ENCODE results near the gene SPAG17. TPM values are rescaled to one million over a fixed set of nuclear protein-coding genes. Genes with fewer than 3 reads are reported as not detected.

Gene SPAG17
- polyA plus RNA-seq, 6 donors from 2014 or later = not detected

- H3K27me3 Mint-ChIP-seq = peaks cover 0 to 7% (median 0%) of the 10 kb centered on the region in 3 donors
- no peaks in the 10 kb centered on the region for H3K36me3 Mint-ChIP-seq
- H3K4me3 Mint-ChIP-seq = no peak overlapping the region
- no peak for DNase-seq
- peaks cover 0 to 2% (median 0%) of the 10 kb centered on the region in 7 donors for H3K9me3 Mint-ChIP-seq
- no peak overlapping the region for H3K27ac Mint-ChIP-seq
- no peaks in the 10 kb centered on the region for H3K4me1 Mint-ChIP-seq
- ATAC-seq (ENCODE audit: low read depth in 2 of 2) = no peak
Measured at GRCh38 chr1:118073648-118074435, 111.2 kb downstream of the SPAG17 start.

- no peak overlapping the region for H3K4me3 Mint-ChIP-seq
- no peaks in the 10 kb centered on the region for H3K9me3 Mint-ChIP-seq
- H3K27ac Mint-ChIP-seq = no peak overlapping the region
- DNase-seq = no peak
- no peaks in the 10 kb centered on the region for H3K36me3 Mint-ChIP-seq
- H3K27me3 Mint-ChIP-seq = no peaks in the 10 kb centered on the region
- no peak for ATAC-seq (ENCODE audit: low read depth in 2 of 2)
- no peaks in the 10 kb centered on the region for H3K4me1 Mint-ChIP-seq
Measured at GRCh38 chr1:118049981-118050380, 135.0 kb downstream of the SPAG17 start.

GRCh38 chr1:118047650-118048224 is 137.3 kb downstream of the SPAG17 start:
- Mint-ChIP-seq H3K9me3 (peaks cover 0 to 1% (median 0%) of the 10 kb centered on the region in 7 donors), H3K27me3 (no peaks in the 10 kb centered on the region), H3K36me3 (no peaks in the 10 kb centered on the region), H3K27ac (no peak overlapping the region), H3K4me3 (no peak overlapping the region), H3K4me1 (no peaks in the 10 kb centered on the region)
- no peak for DNase-seq
- no peak for ATAC-seq (ENCODE audit: low read depth in 2 of 2)

- no peak for DNase-seq
- no peak overlapping the region for H3K27ac Mint-ChIP-seq
- no peaks in the 10 kb centered on the region for H3K27me3 Mint-ChIP-seq
- H3K4me3 Mint-ChIP-seq = no peak overlapping the region
- H3K4me1 Mint-ChIP-seq = no peaks in the 10 kb centered on the region
- H3K36me3 Mint-ChIP-seq = no peaks in the 10 kb centered on the region
- ATAC-seq (ENCODE audit: low read depth in 2 of 2) = no peak
- peaks cover 0 to 1% (median 0%) of the 10 kb centered on the region in 7 donors for H3K9me3 Mint-ChIP-seq
Measured at GRCh38 chr1:118047006-118047649, 137.9 kb downstream of the SPAG17 start.

DNA sequence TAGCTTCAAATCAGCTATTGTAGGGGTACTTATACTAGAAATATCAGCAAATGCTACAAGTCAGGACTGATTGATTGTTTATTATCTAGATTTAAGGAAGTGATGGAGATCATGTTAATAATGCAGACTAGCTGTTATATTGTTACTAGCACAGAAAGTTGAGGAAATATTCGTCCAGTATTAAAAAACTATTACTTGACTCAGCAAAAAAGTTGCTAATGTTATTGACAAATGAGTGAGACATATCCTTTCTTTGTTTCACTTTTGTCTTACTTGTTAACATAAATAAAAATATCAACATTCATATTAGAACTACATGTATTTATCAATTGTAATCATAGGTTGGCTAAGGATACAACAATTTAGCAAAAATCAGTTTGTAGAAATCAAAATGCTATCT is 141.4 kb downstream of the SPAG17 start:
- no peak for ATAC-seq (ENCODE audit: low read depth in 2 of 2)
- no peak overlapping the region for H3K4me3 Mint-ChIP-seq
- H3K9me3 Mint-ChIP-seq = peaks cover 0 to 1% (median 0%) of the 10 kb centered on the region in 7 donors
- H3K36me3 Mint-ChIP-seq = no peaks in the 10 kb centered on the region
- DNase-seq = no peak
- H3K27ac Mint-ChIP-seq = no peak overlapping the region
- no peaks in the 10 kb centered on the region for H3K27me3 Mint-ChIP-seq
- H3K4me1 Mint-ChIP-seq = no peaks in the 10 kb centered on the region

- Mint-ChIP-seq H3K36me3 (no peaks in the 10 kb centered on the region), H3K4me3 (no peak overlapping the region), H3K27ac (no peak overlapping the region), H3K27me3 (no peaks in the 10 kb centered on the region), H3K9me3 (peaks cover 0 to 1% (median 0%) of the 10 kb centered on the region in 7 donors), H3K4me1 (no peaks in the 10 kb centered on the region)
- ATAC-seq (ENCODE audit: low read depth in 2 of 2) = no peak
- no peak for DNase-seq
Measured at GRCh38 chr1:118042501-118042900, 142.5 kb downstream of the SPAG17 start.

DNA sequence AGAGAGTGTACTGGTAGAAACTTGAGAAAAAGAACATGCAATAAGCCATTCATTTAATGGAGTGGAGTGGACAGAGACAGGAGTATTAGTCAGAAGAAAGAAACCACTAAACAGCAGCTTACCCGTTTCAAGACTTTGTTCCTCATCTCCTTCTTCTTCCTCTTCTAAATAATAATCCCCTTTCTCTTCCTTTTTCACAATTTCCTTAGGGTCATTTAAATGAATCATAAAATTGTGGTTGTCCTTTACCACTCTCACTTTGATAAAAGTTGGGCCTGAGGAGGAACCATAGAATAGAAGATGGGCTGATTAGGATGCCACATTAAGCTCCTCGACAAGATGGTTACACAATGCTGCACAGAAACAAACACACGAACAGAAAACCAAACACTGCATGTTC is 145.9 kb downstream of the SPAG17 start:
- Mint-ChIP-seq H3K4me1 (no peaks in the 10 kb centered on the region), H3K36me3 (no peaks in the 10 kb centered on the region)
- ATAC-seq (ENCODE audit: low read depth in 2 of 2) = no peak

DNA sequence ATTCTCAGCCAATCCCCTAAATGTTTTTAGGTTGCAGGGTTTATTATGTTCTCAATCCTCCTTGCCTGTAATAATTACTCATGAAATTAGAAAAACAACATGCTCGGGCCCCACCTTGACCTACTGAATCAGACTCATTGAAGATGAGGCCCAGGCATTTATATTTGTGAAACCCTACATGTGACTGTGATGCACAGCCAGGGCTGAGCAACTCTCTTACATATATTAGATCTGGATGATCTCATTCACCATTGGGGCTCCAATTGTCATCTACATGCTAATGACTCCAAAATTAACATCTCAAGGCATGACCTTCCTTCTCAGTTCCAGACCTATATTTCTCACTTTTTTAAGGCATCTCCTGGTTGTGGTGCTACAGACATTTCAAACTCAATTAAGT is 152.1 kb downstream of the SPAG17 start:
- DNase-seq = no peak
- ATAC-seq (ENCODE audit: low read depth in 2 of 2) = no peak
- Mint-ChIP-seq H3K4me1 (no peaks in the 10 kb centered on the region), H3K9me3 (peaks cover 0 to 9% (median 0%) of the 10 kb centered on the region in 7 donors), H3K27ac (no peak overlapping the region), H3K36me3 (no peaks in the 10 kb centered on the region), H3K4me3 (no peak overlapping the region), H3K27me3 (peaks cover 13 to 18% (median 14%) of the 10 kb centered on the region in 3 donors)

More for the DNA sequence above, 145.9 kb downstream of the SPAG17 start:
- H3K4me3 Mint-ChIP-seq = no peak overlapping the region
- DNase-seq = no peak
- H3K27ac Mint-ChIP-seq = no peak overlapping the region
- H3K9me3 Mint-ChIP-seq = peaks cover 0 to 2% (median 0%) of the 10 kb centered on the region in 7 donors
- no peaks in the 10 kb centered on the region for H3K27me3 Mint-ChIP-seq

- DNase-seq (no peak), ATAC-seq (ENCODE audit: low read depth in 2 of 2) (no peak)
- no peak overlapping the region for H3K4me3 Mint-ChIP-seq
- no peaks in the 10 kb centered on the region for H3K4me1 Mint-ChIP-seq
- H3K27me3 Mint-ChIP-seq = peaks cover 19 to 21% (median 20%) of the 10 kb centered on the region in 3 donors
- no peaks in the 10 kb centered on the region for H3K36me3 Mint-ChIP-seq
- peaks cover 0 to 9% (median 0%) of the 10 kb centered on the region in 7 donors for H3K9me3 Mint-ChIP-seq
- no peak overlapping the region for H3K27ac Mint-ChIP-seq
Measured at GRCh38 chr1:118028267-118028666, 156.8 kb downstream of the SPAG17 start.

GRCh38 chr1:118023199-118023598 is 161.8 kb downstream of the SPAG17 start:
- H3K4me1 Mint-ChIP-seq = no peaks in the 10 kb centered on the region
- no peak overlapping the region for H3K4me3 Mint-ChIP-seq
- H3K36me3 Mint-ChIP-seq = no peaks in the 10 kb centered on the region
- peaks cover 10 to 16% (median 13%) of the 10 kb centered on the region in 3 donors for H3K27me3 Mint-ChIP-seq
- H3K27ac Mint-ChIP-seq = no peak overlapping the region
- ATAC-seq (ENCODE audit: low read depth in 2 of 2) (no peak), DNase-seq (no peak)
- H3K9me3 Mint-ChIP-seq = no peaks in the 10 kb centered on the region

DNA sequence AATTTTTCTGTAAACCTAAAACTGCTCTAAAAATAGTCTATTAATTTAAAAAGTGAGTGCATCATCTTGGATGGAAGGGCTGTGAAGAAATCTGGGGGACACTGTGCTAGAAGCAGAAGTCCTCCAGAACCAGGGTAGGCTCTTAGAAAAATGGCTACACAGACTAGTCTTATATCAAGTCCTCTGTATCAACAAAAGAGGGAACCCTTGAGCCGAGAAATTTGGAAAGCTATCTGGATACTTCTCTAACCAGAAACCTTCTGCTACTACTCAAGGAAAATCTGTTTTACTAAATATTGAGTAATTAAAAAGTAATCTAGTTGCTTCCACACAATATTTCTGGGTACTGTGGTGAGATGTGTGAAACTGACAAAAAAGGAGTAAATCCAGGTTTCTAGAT is 163.4 kb downstream of the SPAG17 start:
- Mint-ChIP-seq H3K4me3 (no peak overlapping the region), H3K27ac (no peak overlapping the region), H3K27me3 (peaks cover 8 to 16% (median 14%) of the 10 kb centered on the region in 3 donors), H3K9me3 (no peaks in the 10 kb centered on the region), H3K4me1 (no peaks in the 10 kb centered on the region), H3K36me3 (no peaks in the 10 kb centered on the region)
- DNase-seq (no peak), ATAC-seq (ENCODE audit: low read depth in 2 of 2) (no peak)

GRCh38 chr1:118018060-118018459 is 167.0 kb downstream of the SPAG17 start:
- H3K36me3 Mint-ChIP-seq = no peaks in the 10 kb centered on the region
- no peak overlapping the region for H3K27ac Mint-ChIP-seq
- no peak for DNase-seq
- no peaks in the 10 kb centered on the region for H3K4me1 Mint-ChIP-seq
- no peaks in the 10 kb centered on the region for H3K9me3 Mint-ChIP-seq
- no peak for ATAC-seq (ENCODE audit: low read depth in 2 of 2)
- H3K27me3 Mint-ChIP-seq = peaks cover 0 to 10% (median 10%) of the 10 kb centered on the region in 3 donors
- H3K4me3 Mint-ChIP-seq = no peak overlapping the region

DNA sequence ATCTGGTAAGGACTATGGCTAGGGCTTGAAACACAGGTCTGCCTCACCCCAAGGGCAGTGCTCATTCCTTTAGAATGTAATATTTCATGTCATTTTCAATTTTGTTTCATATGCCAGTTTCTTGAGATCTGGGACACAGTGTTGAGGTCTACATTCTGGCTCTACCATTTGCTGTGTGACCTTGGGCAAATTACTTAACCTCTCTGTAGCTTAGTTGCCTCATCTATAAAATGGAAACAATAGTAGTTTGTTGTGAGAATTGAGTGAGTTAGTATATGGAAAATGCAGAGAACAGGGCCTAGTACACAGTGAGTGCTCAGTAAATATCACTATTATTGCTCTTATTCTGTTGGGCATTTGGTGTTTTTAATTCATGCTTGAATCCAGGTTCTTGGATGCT is 171.1 kb downstream of the SPAG17 start:
- H3K9me3 Mint-ChIP-seq = no peaks in the 10 kb centered on the region
- ATAC-seq (ENCODE audit: low read depth in 2 of 2) (no peak), DNase-seq (no peak)
- H3K4me1 Mint-ChIP-seq = no peaks in the 10 kb centered on the region
- H3K27me3 Mint-ChIP-seq = peaks cover 5 to 10% (median 10%) of the 10 kb centered on the region in 3 donors
- H3K36me3 Mint-ChIP-seq = no peaks in the 10 kb centered on the region
- H3K4me3 Mint-ChIP-seq = no peak overlapping the region
- H3K27ac Mint-ChIP-seq = no peak overlapping the region

GRCh38 chr1:118013336-118013735 is 171.7 kb downstream of the SPAG17 start:
- Mint-ChIP-seq H3K4me3 (no peak overlapping the region), H3K27ac (no peak overlapping the region), H3K4me1 (no peaks in the 10 kb centered on the region), H3K9me3 (no peaks in the 10 kb centered on the region), H3K36me3 (no peaks in the 10 kb centered on the region), H3K27me3 (peaks cover 5 to 10% (median 10%) of the 10 kb centered on the region in 3 donors)
- DNase-seq (no peak), ATAC-seq (ENCODE audit: low read depth in 2 of 2) (no peak)
